B cell (primary cell): Measurements from ENCODE around the gene APEX1.

ENCODE experiments used
- CTCF ChIP-seq: fragments of 200-600 bp; IDR thresholded peaks from one replicate; pipeline ENCODE4 v1.8.0; 2022; ENCODE audit warnings: antibody characterized with exemption, mild to moderate bottlenecking
- EZH2 ChIP-seq: IDR thresholded peaks from 2 replicates; pipeline ENCODE4 v1.6.1; 2012; ENCODE audit warnings: borderline replicate concordance, low read depth, mild to moderate bottlenecking, moderate library complexity, low read length; ENCODE audit not compliant: insufficient read depth, poor library complexity, severe bottlenecking

GRCh38 chr14:20470603-20470901 is 15.5 kb downstream of the APEX1 start:
- TF ChIP-seq CTCF (no peak), EZH2 (no peak)
